ENCODE measurements around the gene LHB.

The LHB gene

DNA sequence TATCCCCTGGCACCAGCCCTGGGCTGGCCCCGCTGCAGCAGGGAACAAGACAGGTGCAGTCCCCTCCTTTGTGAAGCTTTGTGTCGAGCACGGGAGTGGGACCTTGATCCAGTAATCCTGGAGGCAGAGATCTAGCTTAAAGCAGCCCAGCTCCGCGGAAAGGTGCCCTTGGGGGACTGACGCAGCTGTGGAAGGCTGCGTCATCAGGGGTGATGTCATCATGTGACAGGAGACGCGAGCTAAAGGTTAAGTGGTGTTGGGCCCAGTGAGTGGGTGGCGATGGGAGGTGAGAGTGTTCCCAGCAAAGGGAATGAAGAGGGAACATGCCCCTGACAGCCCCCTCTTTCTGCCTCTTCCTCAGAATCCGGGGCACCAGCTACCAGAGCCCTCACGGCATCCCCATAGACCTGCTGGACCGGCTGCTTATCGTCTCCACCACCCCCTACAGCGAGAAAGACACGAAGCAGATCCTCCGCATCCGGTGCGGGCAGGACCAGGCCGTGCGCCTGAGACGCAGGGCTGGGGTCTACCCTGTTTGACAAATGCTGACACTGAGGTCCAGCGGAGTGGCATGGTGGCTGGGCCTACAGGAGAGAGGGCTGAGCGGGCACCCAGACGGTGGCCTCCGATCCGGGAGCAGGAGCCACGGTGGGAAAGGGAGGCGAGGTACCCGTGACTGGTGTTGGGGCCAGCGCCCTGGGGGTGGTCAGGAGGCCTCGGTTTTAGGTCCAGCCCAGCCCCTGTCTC lies 2.6 kb downstream of the LHB start:
- no peak for DNase-seq (ENCODE audit: low read depth in 2 of 3, low spot score in 2 of 3)

DNA sequence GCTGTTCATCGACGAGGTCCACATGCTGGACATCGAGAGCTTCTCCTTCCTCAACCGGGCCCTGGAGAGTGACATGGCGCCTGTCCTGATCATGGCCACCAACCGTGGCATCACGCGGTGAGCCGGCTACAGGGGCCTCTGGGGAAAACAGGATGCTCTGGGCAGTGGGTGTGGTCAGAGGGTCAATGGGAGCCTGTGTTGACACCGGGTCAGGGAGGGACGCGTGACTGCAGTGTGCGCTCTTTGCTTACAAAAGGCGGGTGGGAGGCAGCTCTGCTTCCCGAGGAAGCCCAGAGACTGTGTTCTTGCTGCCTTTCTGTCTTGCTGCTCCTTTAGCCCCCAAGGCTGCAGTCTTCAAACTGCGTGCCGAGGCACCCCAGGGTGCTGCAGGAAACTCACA lies 5.7 kb downstream of the LHB start:
- DNase-seq (ENCODE audit: low read depth in 2 of 3, low spot score in 2 of 3) = no peak

DNA sequence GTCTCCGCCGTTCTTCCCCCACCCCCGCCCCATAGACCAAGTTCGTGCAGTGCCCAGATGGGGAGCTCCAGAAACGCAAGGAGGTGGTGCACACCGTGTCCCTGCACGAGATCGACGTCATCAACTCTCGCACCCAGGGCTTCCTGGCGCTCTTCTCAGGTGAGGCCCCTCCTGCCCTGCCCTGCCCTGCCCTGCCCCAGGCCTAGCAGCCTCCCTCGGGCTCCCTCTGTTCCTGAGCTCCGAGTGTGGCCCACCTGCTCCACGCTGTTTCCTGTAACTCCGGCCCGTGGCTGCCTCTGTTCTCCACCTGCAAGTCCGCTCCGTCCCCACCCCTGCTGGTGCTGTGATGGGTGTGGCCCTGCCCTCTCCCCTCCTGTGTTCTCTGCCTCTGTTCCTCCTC lies 6.4 kb downstream of the LHB start:
- no peak for DNase-seq (ENCODE audit: low read depth in 2 of 3, low spot score in 2 of 3)

DNA sequence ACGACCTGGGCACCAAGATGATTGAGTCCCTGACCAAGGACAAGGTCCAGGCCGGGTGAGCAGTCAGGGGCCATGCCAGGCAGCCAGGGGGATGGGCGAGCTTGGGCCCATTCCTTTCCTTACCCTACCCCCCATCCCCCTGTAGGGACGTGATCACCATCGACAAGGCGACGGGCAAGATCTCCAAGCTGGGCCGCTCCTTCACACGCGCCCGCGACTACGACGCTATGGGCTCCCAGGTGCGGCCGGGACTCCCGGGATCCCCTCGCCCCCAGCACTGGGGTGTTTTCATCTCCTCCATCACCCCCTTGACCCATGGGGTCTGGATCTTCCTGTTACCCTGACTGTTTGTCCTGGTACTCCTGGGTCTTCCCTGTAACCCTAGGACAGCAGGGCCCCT lies 7.1 kb downstream of the LHB start:
- DNase-seq (ENCODE audit: low read depth in 2 of 3, low spot score in 2 of 3) = no peak

DNA sequence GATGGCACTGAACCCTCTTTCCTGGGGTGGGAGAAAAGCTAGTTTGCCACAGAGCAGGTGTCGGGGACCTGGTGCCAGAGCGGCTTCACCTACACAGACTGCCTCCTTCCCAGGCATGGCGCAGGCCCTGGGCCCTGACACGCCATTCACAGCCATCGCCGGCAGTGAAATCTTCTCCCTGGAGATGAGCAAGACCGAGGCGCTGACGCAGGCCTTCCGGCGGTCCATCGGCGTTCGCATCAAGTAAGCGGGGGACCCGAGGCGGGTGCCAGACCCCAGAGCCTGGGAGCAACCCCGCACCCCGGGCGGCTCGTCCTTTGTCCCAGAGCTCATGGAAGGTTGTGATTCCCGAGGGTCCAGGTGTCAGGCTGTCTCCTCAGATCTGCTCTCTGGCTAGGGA lies 10.0 kb downstream of the LHB start:
- no peak for DNase-seq (ENCODE audit: low read depth in 2 of 3, low spot score in 2 of 3)

DNA sequence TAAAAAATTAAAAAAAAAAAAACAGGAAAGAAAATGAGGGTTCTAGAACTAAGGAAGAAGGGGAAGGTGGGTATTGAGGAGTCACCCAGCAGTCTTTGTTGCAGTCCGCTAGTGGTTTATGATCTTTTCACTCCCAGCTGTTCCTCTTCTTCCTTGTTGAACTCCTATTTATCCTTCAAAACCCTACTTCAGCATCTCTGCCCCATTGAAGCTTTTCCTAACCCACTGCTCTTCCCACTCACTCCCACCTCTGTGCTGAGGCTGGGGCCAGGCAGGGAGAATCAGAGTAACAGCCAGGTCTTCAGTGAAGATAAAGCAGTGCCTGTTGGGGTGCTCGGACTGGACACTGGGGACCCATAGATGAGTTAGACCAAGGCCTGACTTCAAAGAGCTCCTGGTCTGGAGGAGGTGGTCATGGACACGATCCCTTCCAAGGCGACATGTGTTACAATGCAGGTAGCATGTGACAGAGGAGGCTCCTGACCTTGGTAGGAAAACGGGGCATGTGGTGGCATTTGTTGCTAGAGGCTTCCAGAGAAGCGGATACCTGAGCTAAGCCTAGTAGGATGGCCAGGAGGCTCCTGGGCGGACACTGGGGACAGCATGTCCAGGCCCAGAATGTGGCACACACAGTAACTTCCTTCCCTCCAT lies 11.8 kb downstream of the LHB start:
- DNase-seq (ENCODE audit: low read depth in 2 of 3, low spot score in 2 of 3) = no peak

DNA sequence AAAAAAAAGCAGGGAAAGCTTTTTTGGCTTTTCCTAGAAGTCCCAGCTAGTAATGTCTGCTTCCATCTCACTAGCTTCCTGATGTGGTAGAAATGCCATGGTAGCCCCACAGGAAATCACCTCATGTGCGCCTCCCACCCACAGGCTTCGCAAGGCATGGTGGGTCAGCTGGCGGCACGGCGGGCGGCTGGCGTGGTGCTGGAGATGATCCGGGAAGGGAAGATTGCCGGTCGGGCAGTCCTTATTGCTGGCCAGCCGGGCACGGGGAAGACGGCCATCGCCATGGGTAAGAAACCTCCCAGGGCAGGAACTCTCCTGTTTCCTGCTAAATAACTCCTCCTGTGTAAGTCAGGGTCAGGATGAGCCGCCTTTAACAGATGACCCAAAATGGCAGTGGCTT lies 12.8 kb downstream of the LHB start:
- DNase-seq (ENCODE audit: low read depth in 2 of 3, low spot score in 2 of 3) = no peak

DNA sequence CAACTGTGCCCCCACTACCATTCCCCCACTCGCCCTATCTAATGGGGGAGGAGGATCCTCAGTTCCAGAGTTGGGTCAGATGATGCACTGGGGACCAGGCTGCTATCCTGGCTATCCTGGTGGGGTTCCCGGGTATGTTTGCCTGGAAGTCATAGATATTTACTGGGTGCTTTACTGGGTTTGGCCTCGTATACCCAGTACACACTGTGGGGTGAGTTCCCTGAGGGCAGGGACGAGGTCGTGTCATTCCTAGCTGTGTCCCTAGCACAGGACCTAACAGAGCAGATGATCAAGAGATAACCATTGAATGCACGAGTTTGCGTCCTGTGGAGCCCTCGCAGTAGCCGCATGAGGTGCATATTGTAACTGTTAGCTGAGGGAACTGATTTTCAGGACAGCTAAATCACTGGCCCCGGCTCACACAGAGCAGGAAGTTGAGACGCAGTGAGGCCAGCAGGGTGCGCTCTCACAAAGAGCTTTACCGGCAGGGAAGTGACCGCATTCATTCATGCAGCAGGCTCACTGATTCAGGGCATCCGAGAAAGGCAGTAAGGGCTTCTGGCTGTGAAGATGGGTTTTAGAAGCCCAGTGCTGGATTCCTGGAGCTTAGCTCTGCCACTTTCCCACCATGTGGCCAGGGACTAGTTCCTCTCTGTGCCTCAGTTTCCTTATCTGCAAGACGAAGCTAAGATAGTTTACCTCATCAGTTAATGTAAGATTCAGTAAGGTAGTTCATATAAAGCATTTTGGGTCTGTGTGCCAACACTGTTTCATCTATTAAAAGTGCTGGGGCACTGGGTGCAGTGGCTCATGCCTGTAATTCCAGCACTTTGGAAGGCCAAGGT lies 17.2 kb downstream of the LHB start:
- peak in 1 of 3 experiments; percentile 49 for DNase-seq (ENCODE audit: low read depth in 2 of 3, low spot score in 2 of 3)

DNA sequence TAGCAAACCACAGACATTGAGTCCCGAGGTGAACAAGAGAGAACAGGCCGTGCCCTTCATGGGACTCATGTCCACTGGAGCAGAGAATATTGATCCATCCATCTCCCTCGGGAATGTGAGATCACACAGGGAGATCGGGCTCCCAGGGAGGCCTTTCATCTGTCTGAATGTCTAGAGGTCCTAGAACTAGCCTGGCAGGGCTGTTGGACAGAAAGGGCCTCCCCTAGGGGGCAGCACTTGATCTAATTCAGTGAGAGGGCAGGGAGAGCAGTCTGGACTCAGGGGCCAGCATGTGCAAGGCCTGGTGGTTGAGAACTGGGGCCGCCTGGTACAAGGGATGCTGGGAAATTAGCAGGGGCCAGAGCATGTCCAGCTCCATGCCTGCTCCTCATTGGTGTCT lies 18.9 kb downstream of the LHB start:
- DNase-seq (ENCODE audit: low read depth in 2 of 3, low spot score in 2 of 3) = no peak

DNA sequence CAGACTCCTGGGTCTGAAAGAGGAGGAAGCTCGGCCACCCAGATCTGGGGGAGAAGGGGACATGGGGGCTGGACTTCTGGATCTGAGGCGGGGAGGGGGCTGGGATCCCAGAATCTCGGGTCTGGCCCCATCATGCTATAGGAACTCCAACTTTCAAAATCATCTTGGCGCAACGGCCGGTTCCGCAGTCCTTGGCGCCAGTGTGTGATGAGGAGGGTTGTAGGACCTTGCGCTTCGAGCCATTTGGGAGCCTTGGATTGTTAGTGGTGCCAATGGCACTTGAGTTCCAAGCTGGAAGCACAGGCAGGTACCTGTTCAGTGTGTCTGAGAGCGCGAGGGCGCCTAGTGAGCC lies 22.9 kb downstream of the LHB start:
- DNase-seq (ENCODE audit: low read depth in 2 of 3, low spot score in 2 of 3) = no peak

DNA sequence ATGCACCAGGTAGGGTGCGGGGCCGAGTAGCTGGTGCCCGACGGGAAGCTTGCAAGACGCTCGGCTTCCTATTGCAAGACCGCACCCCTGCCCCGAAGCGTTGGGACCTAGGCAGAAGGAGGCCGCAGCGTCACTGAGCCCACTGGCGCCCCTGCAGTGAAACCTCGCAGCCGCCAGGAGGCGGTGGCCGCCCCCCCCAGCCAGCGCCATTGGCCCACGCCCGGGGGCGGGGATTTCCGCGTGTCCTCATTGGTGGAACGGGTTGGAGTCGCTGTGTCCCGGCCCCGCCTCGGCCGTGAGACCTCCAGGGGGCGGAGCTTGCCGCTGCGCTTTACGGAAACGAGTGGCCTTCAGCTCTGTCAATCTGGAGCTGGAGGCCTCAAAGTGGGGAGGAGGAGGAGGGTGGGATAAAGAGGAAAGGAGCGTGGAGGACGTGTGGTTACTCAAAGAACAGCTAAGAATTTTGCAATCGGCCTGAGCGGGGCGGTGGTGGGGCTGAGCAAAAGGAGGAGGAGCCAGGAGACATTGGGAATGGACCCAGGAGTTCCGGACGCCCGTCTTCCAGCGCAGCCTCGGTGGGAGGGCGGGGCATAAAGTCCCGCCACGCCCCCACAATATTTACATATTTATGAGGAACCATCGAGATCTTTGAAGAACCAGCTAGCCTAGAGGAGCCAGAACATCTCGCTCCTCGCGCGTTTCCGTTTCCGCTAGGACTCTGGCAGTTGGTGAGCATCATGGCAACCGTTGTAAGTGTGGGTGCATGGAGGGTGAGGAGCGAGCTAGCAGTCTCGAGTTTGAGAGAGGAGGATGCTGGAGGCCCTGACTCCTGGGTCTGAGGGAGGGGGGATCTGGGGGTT lies 23.5 kb downstream of the LHB start, which contains the start of the genes GYS1 and RUVBL2:
Gene GYS1 (minus strand): TSS at position 135 of the 860 bp plus-strand sequence. CDS start 197 bp downstream, outside the sequence.
Gene RUVBL2 (plus strand): TSS at position 713 of the 860 bp plus-strand sequence. CDS start 25 bp downstream, at position 738.
- DNase-seq (ENCODE audit: low read depth in 2 of 3, low spot score in 2 of 3) = peak; percentile 97 to 99 (median 98)

DNA sequence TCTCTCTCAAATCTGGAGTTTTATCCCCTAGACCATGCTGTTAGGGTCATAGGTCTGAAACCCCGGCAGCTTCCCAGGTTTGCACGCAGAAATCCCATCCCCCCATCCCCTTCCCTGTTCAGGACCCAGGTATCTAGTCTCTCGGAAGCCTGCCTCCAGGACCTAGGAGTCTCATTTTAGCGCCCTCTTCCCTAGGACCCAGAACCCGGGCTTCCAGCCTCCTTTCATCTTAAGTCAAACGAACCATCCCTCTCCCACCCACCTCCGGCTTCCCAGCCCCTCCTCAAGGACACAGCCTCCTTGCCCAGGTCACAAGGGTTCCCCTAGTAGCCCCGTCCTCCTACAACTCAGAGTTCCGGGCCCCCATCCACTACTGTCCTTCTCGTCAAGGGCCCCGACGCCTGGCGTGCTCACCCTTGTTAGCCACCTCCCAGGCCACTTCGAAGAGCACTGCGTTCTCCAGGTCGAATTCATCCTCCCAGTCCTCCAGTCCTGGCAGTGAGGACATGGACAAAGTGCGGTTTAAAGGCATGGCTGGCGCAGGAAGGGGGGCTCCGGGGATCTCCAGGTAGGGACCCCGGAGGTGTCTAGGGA lies 24.2 kb downstream of the LHB start:
- DNase-seq (ENCODE audit: low read depth in 2 of 3, low spot score in 2 of 3) = no peak

DNA sequence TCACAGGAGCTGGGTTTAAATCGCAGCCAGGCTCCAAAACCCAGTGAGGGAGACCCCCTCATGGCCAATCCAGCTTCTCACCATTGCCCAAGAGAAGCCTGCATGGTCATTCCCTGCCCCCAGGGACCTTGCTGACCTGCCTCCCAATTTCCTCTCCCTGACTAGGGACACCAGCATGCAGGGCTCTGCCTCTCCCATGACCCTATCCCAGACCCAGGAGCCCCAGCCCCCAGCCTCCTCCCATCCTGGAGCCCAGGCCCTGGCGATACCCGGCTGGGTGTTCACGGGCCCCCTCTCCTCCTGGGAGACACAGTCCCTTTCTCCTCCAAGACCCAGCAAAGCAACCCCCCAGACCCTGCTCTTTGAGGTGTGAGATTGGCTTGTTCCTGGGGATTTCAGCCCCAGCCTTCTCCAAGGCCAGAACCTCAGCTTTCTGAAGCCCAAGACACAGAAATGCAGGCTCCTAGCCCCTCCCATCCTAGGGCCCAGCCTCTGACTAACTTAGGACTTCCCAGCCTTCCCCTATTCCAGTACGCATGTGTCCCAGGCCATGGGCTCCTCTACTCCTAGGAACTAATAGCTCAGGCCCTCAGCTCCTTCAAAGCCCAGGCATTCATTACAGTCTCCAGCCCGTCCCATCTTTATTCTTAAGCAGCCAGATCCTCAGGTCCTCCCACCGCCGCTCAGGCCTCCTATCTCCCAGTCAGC lies 24.9 kb downstream of the LHB start:
- no peak for DNase-seq (ENCODE audit: low read depth in 2 of 3, low spot score in 2 of 3)

DNA sequence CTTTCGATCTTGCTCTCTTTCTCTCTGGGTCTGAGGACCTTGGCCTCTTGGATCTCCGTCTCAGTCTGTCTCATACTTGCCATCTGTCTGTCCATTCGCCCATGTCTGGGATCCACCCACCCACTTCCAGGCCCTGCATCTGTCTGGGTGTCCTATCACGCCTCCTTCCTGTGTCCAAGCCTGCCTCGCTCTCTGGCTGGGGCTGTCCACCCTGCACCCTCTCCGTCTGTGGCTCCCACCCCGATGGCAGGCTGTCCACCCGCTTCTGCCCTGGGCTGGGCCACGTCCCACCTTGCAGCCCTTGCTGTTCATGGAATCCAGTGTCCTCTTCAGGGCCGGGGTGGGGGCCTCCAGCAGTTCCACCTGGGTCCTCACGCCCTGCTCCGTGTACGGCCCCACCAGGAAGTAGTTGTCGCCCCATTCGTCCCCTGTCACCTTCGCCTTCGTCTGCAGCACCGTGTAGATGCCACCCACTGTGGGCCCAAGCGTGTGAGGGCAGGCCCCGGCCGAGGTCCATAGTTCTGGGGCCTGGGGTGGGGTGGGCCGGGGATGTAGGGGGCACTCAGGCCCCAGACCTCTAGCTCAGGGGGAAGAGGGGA lies 25.8 kb downstream of the LHB start:
- no peak for DNase-seq (ENCODE audit: low read depth in 2 of 3, low spot score in 2 of 3)

DNA sequence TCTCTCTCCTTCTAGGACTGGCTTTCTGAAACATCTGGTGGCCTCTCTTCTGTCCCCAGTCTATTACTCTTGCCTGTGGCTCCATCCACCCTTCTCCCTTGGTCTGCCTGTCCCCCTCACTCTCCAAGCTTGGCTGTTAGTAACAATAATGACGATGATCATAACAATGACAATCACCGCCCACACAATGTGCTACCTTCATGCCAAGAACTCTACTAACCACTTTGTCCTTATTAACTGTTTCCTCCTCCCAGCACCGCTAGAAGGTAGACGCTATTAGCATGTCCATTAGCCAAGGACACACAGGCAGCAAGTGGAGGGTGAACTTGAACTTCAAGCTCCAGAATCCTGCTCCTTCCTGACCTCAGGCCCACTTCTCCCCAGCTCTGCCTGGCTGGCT lies 26.5 kb downstream of the LHB start:
- DNase-seq (ENCODE audit: low read depth in 2 of 3, low spot score in 2 of 3) = no peak

DNA sequence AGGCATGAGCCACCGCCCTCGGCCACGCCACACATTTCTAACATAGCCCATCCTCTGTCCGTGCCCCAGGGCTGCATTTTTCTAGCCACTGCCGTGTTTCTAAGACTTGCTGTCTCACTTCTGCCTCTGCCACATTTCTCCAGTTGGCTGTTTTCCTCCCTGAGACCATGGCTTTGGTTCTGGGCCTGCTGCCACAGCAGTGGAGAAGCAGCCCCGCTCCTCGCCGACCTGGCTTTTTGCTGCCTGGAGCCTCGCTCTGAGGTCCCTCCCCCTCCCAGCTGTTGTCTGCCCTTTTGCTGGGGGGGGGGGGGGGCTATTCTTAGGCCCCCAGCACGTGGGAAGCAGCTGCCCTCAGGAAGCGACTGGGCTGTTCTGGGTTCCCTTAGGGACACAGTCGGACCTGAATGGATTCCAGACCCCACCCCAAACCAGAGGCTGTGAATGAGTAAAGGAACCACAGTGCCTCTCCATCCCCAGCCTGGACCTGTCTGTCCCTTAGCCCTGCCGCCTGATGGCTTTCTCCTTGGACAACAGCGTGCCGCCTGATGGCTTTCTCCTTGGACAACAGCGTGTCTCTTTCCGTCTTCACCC lies 27.1 kb downstream of the LHB start:
- DNase-seq (ENCODE audit: low read depth in 2 of 3, low spot score in 2 of 3) = no peak

DNA sequence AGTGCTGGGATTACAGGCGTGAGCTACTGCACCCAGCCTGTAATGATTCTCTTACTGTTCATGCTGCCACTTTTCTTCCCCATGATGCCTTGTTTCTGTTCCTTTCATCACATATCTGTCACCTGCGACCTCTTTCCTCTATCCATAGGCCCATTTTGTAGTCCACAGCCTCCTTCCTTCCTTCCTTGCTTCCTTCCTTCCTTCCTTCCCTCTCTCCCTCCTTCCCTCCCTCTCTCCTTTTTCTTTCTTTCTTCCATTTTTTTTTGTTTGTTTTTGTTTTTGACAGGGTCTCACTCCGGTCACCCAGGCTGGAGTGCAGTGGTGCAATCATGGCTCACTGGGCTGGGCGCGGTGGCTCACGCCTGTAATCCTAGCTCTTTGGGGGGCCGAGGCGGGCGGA lies 28.0 kb downstream of the LHB start:
- no peak for DNase-seq (ENCODE audit: low read depth in 2 of 3, low spot score in 2 of 3)

DNA sequence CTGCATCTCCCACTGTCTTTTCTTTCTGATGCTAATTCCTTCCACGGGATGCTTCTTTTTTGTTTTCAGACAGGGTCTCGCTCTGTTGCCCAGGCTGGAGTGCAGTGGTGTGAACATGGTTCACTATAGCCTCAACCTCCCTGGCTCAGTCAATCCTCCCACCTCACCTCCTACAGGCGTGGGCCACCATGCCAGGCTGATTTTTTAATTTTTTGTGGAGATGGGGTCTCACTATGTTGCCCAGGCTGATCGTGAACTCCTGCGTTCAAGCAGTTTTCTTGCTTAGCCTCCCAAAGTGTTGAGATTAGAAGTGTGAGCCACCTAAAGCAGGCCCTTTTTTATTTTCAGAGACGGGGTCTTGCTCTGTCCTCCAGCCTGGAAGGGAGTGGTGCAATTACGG lies 28.6 kb downstream of the LHB start:
- DNase-seq (ENCODE audit: low read depth in 2 of 3, low spot score in 2 of 3) = no peak

DNA sequence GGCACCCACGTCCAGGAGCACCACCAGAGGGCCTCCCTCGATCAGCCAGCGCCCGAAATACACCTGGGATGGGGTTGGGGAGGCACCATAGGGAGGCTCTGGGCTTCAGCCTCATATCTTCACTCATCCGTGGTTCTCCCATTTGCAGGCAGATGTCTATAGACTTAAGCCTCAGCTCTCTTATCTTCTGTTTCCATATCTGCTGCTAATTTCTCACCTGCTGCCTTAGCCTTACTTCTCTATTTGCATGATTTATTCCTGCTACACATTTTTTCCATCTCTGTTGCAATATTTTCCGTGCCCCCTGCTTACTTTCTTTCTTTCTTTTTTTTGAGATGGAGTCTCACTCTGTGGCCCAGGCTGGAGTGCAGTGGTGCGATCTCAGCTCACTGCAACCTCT lies 29.6 kb downstream of the LHB start:
- DNase-seq (ENCODE audit: low read depth in 2 of 3, low spot score in 2 of 3) = no peak
